Gastrocnemius medialis (tissue), 4 donors: ENCODE measurements around the gene ATP6V1G2. TPM values are rescaled to one million over a fixed set of nuclear protein-coding genes. Genes with fewer than 3 reads are reported as not detected.
A peak's percentile ranks its signal among the peaks of the same experiment; 100 is the strongest.

Experiments
- ATAC-seq, 2 donors: fragments of 150-250 bp; one replicate each; pipeline ENCODE4 v1.9.1; 2016
- DNase-seq, 2 donors: peaks; one replicate each; pipeline ENCODE4 v3.0.0-alpha.2; 2019
- H3K27ac ChIP-seq, 4 donors: fragments of 200-600 bp; sonication (generic); 1 replicate in 1 of 4; 2 replicates in 3 of 4; pipeline ENCODE4 v1.5.1; 2016 to 2018; ENCODE audit warnings: mild to moderate bottlenecking in 2 of 4, moderate library complexity in 1 of 4
- H3K27me3 ChIP-seq, 3 donors: fragments of 200-600 bp; sonication (generic) in 2 of 3; 1 replicate in 1 of 3; 2 replicates in 2 of 3; pipeline versions ENCODE4 v1.5.1 to v1.6.0; 2016 to 2019; ENCODE audit warnings: mild to moderate bottlenecking in 1 of 3, moderate library complexity in 1 of 3
- H3K36me3 ChIP-seq, 2 donors: fragments of 200-600 bp; sonication (generic) in 1 of 2; one replicate each; pipeline ENCODE4 v1.5.1; 2017 to 2018
- H3K4me1 ChIP-seq, 2 donors: fragments of 200-600 bp; sonication (generic) in 1 of 2; one replicate each; pipeline ENCODE4 v1.5.1; 2016 to 2017; ENCODE audit warnings: mild to moderate bottlenecking in 2 of 2
- H3K4me3 ChIP-seq, 4 donors: fragments of 200-600 bp; sonication (generic) in 3 of 4; 1 replicate in 1 of 4; 2 replicates in 3 of 4; pipeline ENCODE4 v1.5.1; 2016 to 2019; ENCODE audit warnings: mild to moderate bottlenecking in 2 of 4
- H3K9me3 ChIP-seq, 3 donors: fragments of 200-600 bp; sonication (generic) in 2 of 3; 1 replicate in 1 of 3; 2 replicates in 2 of 3; pipeline ENCODE4 v1.5.1; 2016 to 2019
- POLR2A ChIP-seq, 2 donors: fragments of 450-650 bp; IDR thresholded peaks; one replicate each; pipeline ENCODE4 v1.6.1; 2017; ENCODE audit warnings: antibody characterized with exemption in 2 of 2, mild to moderate bottlenecking in 2 of 2, moderate library complexity in 2 of 2
- in situ Hi-C, 4 donors: fragments of 200-750 bp; cut with MboI; loops; one replicate each; pipeline versions ENCODE4 v1.15.0 to v1.8.0; 2017; ENCODE audit warnings: low sequenced_read_pairs in 4 of 4
- intact Hi-C: fragments of 100-400 bp; cut with DNase I; formaldehyde crosslinking; loops from one replicate; pipeline ENCODE4 v1.15.1; 2023; ENCODE audit warnings: low total_unique reads
- total RNA-seq, 4 donors: library from RNA; depleted of rRNA; stranded (reverse); fragments of >200 nt; gene quantifications; one replicate each; pipeline versions ENCODE4 v1.1.0 to v1.2.3, GENCODE V29; 2016
- TF ChIP-seq, protein P1 (sequence below), 5 experiments: fragments of 450-650 bp in 3 of 5; fragments of 200-600 bp in 2 of 5; sonication (generic) in 2 of 5; IDR thresholded peaks in 4 of 5; conservative IDR thresholded peaks in 1 of 5; 1 replicate in 4 of 5; 2 replicates in 1 of 5; pipeline ENCODE4 v1.5.1; 2016 to 2019; ENCODE audit warnings: antibody characterized with exemption in 5 of 5, mild to moderate bottlenecking in 3 of 5, moderate library complexity in 3 of 5

Gene ATP6V1G2
- total RNA-seq, 4 donors from 2014 or later: 0.46 to 1.8 (median 1.1) TPM

- ATAC-seq (no peak), DNase-seq (no peak)
- H3K27me3 ChIP-seq: no peaks in the 10 kb centered on the region
- H3K27ac ChIP-seq: no peak overlapping the region
- H3K36me3 ChIP-seq: no peaks in the 10 kb centered on the region
- in situ Hi-C loops (no loop called here), intact Hi-C loops (no loop called here)
- peaks cover 0 to 5% of the 10 kb centered on the region in 2 donors for H3K4me1 ChIP-seq
- no peak overlapping the region for H3K4me3 ChIP-seq
- TF ChIP-seq POLR2A (IDR thresholded peaks at IDR 0.05): no peak
- TF ChIP-seq, protein P1, sequence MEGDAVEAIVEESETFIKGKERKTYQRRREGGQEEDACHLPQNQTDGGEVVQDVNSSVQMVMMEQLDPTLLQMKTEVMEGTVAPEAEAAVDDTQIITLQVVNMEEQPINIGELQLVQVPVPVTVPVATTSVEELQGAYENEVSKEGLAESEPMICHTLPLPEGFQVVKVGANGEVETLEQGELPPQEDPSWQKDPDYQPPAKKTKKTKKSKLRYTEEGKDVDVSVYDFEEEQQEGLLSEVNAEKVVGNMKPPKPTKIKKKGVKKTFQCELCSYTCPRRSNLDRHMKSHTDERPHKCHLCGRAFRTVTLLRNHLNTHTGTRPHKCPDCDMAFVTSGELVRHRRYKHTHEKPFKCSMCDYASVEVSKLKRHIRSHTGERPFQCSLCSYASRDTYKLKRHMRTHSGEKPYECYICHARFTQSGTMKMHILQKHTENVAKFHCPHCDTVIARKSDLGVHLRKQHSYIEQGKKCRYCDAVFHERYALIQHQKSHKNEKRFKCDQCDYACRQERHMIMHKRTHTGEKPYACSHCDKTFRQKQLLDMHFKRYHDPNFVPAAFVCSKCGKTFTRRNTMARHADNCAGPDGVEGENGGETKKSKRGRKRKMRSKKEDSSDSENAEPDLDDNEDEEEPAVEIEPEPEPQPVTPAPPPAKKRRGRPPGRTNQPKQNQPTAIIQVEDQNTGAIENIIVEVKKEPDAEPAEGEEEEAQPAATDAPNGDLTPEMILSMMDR (IDR thresholded peaks at IDR 0.05 in 4 of 5, conservative IDR thresholded peaks at IDR 0.05 in 1 of 5): no peak
- no peaks in the 10 kb centered on the region for H3K9me3 ChIP-seq
These were observed 30.6 kb upstream of the ATP6V1G2 start for GRCh38 chr6:31576897-31577578.

DNA sequence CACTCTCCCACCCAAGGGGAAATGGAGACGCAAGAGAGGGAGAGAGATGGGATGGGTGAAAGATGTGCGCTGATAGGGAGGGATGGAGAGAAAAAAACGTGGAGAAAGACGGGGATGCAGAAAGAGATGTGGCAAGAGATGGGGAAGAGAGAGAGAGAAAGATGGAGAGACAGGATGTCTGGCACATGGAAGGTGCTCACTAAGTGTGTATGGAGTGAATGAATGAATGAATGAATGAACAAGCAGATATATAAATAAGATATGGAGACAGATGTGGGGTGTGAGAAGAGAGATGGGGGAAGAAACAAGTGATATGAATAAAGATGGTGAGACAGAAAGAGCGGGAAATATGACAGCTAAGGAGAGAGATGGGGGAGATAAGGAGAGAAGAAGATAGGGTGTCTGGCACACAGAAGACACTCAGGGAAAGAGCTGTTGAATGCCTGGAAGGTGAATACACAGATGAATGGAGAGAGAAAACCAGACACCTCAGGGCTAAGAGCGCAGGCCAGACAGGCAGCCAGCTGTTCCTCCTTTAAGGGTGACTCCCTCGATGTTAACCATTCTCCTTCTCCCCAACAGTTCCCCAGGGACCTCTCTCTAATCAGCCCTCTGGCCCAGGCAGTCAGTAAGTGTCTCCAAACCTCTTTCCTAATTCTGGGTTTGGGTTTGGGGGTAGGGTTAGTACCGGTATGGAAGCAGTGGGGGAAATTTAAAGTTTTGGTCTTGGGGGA, 29.7 kb upstream of the ATP6V1G2 start:
- H3K4me1 ChIP-seq: peaks cover 0 to 5% of the 10 kb centered on the region in 2 donors
- peak overlapping the region in 2 of 4 donors; percentile 22 to 44 for H3K4me3 ChIP-seq
- intact Hi-C loops: no loop called here
- ATAC-seq: no peak
- TF ChIP-seq POLR2A (IDR thresholded peaks at IDR 0.05): no peak
- TF ChIP-seq, protein P1 (IDR thresholded peaks at IDR 0.05 in 4 of 5, conservative IDR thresholded peaks at IDR 0.05 in 1 of 5): no peak
- H3K27me3 ChIP-seq: no peaks in the 10 kb centered on the region
- in situ Hi-C loops: no loop called here
- DNase-seq: no peak
- no peaks in the 10 kb centered on the region for H3K9me3 ChIP-seq
- no peaks in the 10 kb centered on the region for H3K36me3 ChIP-seq
- H3K27ac ChIP-seq: peak overlapping the region in 2 of 4 donors; percentile 58 to 61

DNA sequence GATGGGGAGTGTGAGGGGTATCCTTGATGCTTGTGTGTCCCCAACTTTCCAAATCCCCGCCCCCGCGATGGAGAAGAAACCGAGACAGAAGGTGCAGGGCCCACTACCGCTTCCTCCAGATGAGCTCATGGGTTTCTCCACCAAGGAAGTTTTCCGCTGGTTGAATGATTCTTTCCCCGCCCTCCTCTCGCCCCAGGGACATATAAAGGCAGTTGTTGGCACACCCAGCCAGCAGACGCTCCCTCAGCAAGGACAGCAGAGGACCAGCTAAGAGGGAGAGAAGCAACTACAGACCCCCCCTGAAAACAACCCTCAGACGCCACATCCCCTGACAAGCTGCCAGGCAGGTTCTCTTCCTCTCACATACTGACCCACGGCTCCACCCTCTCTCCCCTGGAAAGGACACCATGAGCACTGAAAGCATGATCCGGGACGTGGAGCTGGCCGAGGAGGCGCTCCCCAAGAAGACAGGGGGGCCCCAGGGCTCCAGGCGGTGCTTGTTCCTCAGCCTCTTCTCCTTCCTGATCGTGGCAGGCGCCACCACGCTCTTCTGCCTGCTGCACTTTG, 29.0 kb upstream of the ATP6V1G2 start, which contains the start of gene TNF:
TNF (plus strand) TSS at position 231 of the 567 bp plus-strand sequence; CDS start at position 408, 177 bp downstream.
- no peaks in the 10 kb centered on the region for H3K27me3 ChIP-seq
- ATAC-seq: peak; percentile 25 to 63
- intact Hi-C loops: no loop called here
- TF ChIP-seq POLR2A (IDR thresholded peaks at IDR 0.05): peak in 1 of 2 donors; percentile 51
- TF ChIP-seq, protein P1 (IDR thresholded peaks at IDR 0.05 in 4 of 5, conservative IDR thresholded peaks at IDR 0.05 in 1 of 5): no peak
- DNase-seq: peak in 1 of 2 donors; percentile 51
- H3K4me1 ChIP-seq: peaks cover 0 to 1% of the 10 kb centered on the region in 2 donors
- H3K36me3 ChIP-seq: no peaks in the 10 kb centered on the region
- no peaks in the 10 kb centered on the region for H3K9me3 ChIP-seq
- in situ Hi-C loops: no loop called here
- peak within 1 kb of the TSS in 2 of 4 donors; percentile 58 to 61 for H3K27ac ChIP-seq
- peak within 1 kb of the TSS in 2 of 4 donors; percentile 22 to 44 for H3K4me3 ChIP-seq

DNA sequence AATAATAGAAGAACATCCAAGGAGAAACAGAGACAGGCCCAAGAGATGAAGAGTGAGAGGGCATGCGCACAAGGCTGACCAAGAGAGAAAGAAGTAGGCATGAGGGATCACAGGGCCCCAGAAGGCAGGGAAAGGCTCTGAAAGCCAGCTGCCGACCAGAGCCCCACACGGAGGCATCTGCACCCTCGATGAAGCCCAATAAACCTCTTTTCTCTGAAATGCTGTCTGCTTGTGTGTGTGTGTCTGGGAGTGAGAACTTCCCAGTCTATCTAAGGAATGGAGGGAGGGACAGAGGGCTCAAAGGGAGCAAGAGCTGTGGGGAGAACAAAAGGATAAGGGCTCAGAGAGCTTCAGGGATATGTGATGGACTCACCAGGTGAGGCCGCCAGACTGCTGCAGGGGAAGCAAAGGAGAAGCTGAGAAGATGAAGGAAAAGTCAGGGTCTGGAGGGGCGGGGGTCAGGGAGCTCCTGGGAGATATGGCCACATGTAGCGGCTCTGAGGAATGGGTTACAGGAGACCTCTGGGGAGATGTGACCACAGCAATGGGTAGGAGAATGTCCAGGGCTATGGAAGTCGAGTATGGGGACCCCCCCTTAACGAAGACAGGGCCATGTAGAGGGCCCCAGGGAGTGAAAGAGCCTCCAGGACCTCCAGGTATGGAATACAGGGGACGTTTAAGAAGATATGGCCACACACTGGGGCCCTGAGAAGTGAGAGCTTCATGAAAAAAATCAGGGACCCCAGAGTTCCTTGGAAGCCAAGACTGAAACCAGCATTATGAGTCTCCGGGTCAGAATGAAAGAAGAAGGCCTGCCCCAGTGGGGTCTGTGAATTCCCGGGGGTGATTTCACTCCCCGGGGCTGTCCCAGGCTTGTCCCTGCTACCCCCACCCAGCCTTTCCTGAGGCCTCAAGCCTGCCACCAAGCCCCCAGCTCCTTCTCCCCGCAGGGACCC, 28.0 kb upstream of the ATP6V1G2 start:
- TF ChIP-seq POLR2A (IDR thresholded peaks at IDR 0.05): no peak
- TF ChIP-seq, protein P1 (IDR thresholded peaks at IDR 0.05 in 4 of 5, conservative IDR thresholded peaks at IDR 0.05 in 1 of 5): no peak
- H3K36me3 ChIP-seq: no peaks in the 10 kb centered on the region
- intact Hi-C loops: no loop called here
- no peak for DNase-seq
- no peaks in the 10 kb centered on the region for H3K9me3 ChIP-seq
- no peak overlapping the region for H3K4me3 ChIP-seq
- no peak for ATAC-seq
- H3K27me3 ChIP-seq: no peaks in the 10 kb centered on the region
- peak overlapping the region in 1 of 4 donors; percentile 61 for H3K27ac ChIP-seq
- no peaks in the 10 kb centered on the region for H3K4me1 ChIP-seq
- in situ Hi-C loops: no loop called here
